Psoas muscle (tissue), 8 donors: ENCODE results near the gene LIN52. TPM values are rescaled to one million over a fixed set of nuclear protein-coding genes. Genes with fewer than 3 reads are reported as not detected.

Source experiments
- ATAC-seq, 4 donors: fragments of 200-7000 bp; cut with Tn5 transposase; one replicate each; pipeline ENCODE4 v1.9.1; 2020; ENCODE audit warnings: moderate library complexity in 3 of 4, mild to moderate bottlenecking in 2 of 4
- DNase-seq, 2 donors: peaks; one replicate each; pipeline ENCODE4 v3.0.0-alpha.2; 2020
- H3K27ac ChIP-seq: fragments of 200-600 bp; one replicate; pipeline ENCODE4 v1.8.0; 2022
- H3K27me3 ChIP-seq, 3 donors: fragments of 200-600 bp in 1 of 3; one replicate each; pipeline versions ENCODE4 v1.6.1 to v1.8.0; 2013 to 2022; ENCODE audit warnings: low read length in 2 of 3, mild to moderate bottlenecking in 2 of 3, moderate library complexity in 1 of 3; ENCODE audit not compliant: insufficient read depth in 3 of 3
- H3K36me3 ChIP-seq, 2 donors: fragments of 200-600 bp in 1 of 2; one replicate each; pipeline versions ENCODE4 v1.6.1 to v1.8.0; 2013 to 2022; ENCODE audit warnings: low read depth in 1 of 2, mild to moderate bottlenecking in 1 of 2, moderate library complexity in 1 of 2; ENCODE audit not compliant: insufficient read depth in 1 of 2
- H3K4me1 ChIP-seq: fragments of 200-600 bp; one replicate; pipeline ENCODE4 v1.8.0; 2022
- H3K4me3 ChIP-seq: fragments of 200-600 bp; one replicate; pipeline ENCODE4 v1.8.0; 2022; ENCODE audit warnings: mild to moderate bottlenecking
- H3K9me3 ChIP-seq: fragments of 200-600 bp; one replicate; pipeline ENCODE4 v1.8.0; 2022
- CTCF ChIP-seq: fragments of 200-600 bp; IDR thresholded peaks from one replicate; pipeline ENCODE4 v1.8.0; 2022; ENCODE audit warnings: antibody characterized with exemption
- WGBS, 3 donors: extraction: QIAGEN DNeasy Blood & Tissue Kit; methylation state at CpG; one replicate each; pipeline versions ENCODE4 v1.1.6 to v1.1.7; 2013; 5-methylcytosine and 5-hydroxymethylcytosine counted together
- intact Hi-C, 2 donors: fragments of 100-400 bp; cut with DNase I; formaldehyde crosslinking; loops; one replicate each; pipeline versions ENCODE4 v1.11.0 to v1.14.2; 2022
- polyA plus RNA-seq, 3 donors: library from polyadenylated mRNA; stranded (reverse); fragments of 200-250 nt; gene quantifications; one replicate each; pipeline ENCODE4 v1.2.3, GENCODE V29; 2013
- total RNA-seq, 4 donors: library from RNA; stranded (reverse); fragmentation: NEBNext Ultra II Directional in 2 of 4; extraction: Animal tissue kit (Norgen Biotek cat#: 25700) in 2 of 4; gene quantifications; one replicate each; pipeline versions ENCODE4 v1.2.1 to v1.2.4, GENCODE V29; 2021 to 2023
- donor health status: healthy with polysubstance abuse.
- donor health status: DM: no; HTN: no; CAD: no; lungs with moderate emphysema.
- donor health status: Bipolar disorder and iron deficiency.
- donor health status: healthy.
- donor health status: DM: yes; HTN: yes; CAD: no.
- donor health status: DM: no; HTN: no; CAD: no.
- donor health status: DM: no; HTN: no; CAD: no.
- donor health status: DM: yes; HTN: yes; CAD: no.

Gene LIN52
- total and polyA plus RNA-seq, 7 donors = 1.7 to 8.6 (median 3.5) TPM

GRCh38 chr14:74126315-74127013 is 41.7 kb downstream of the LIN52 start:
- H3K27ac ChIP-seq = no peak overlapping the region
- H3K4me3 ChIP-seq = no peak overlapping the region
- no peak for TF ChIP-seq CTCF
- no peaks in the 10 kb centered on the region for H3K4me1 ChIP-seq
- DNase-seq (no peak), ATAC-seq (no peak)
- H3K27me3 ChIP-seq = no peaks in the 10 kb centered on the region
- H3K9me3 ChIP-seq = no peaks in the 10 kb centered on the region
- H3K36me3 ChIP-seq = no peaks in the 10 kb centered on the region
- intact Hi-C loops = no loop called here
- WGBS, 3 donors = 99 to 100% (median 100%) methylated on average over 1 of the region's 1 CpG

- Histone ChIP-seq H3K36me3 (no peaks in the 10 kb centered on the region), H3K4me1 (no peaks in the 10 kb centered on the region), H3K9me3 (no peaks in the 10 kb centered on the region), H3K4me3 (no peak overlapping the region), H3K27me3 (no peaks in the 10 kb centered on the region), H3K27ac (no peak overlapping the region)
- TF ChIP-seq CTCF = no peak
- DNase-seq (no peak), ATAC-seq (no peak)
- intact Hi-C loops = no loop called here
- WGBS, 3 donors = 88 to 95% (median 95%) methylated on average over 1 of the region's 1 CpG
These were observed 42.9 kb downstream of the LIN52 start for GRCh38 chr14:74127634-74128033.

GRCh38 chr14:74133833-74134481 is 49.2 kb downstream of the LIN52 start:
- no peak for DNase-seq
- no peak for TF ChIP-seq CTCF
- no peak overlapping the region for H3K4me3 ChIP-seq
- no peaks in the 10 kb centered on the region for H3K27me3 ChIP-seq
- peak in 1 of 4 donors; percentile 29 for ATAC-seq
- no peak overlapping the region for H3K27ac ChIP-seq
- H3K4me1 ChIP-seq = peaks cover 12% of the 10 kb centered on the region
- H3K9me3 ChIP-seq = no peaks in the 10 kb centered on the region
- H3K36me3 ChIP-seq = no peaks in the 10 kb centered on the region
- 63 to 65% (median 64%) methylated on average over 3 of the region's 3 CpGs for WGBS, 3 donors
- intact Hi-C loops = no loop called here

GRCh38 chr14:74134484-74134883 is 49.7 kb downstream of the LIN52 start:
- Histone ChIP-seq H3K27me3 (no peaks in the 10 kb centered on the region), H3K27ac (no peak overlapping the region), H3K4me3 (no peak overlapping the region), H3K36me3 (no peaks in the 10 kb centered on the region), H3K9me3 (no peaks in the 10 kb centered on the region), H3K4me1 (peaks cover 15% of the 10 kb centered on the region)
- no peak for TF ChIP-seq CTCF
- intact Hi-C loops = no loop called here
- ATAC-seq (no peak), DNase-seq (no peak)
